ENCODE measurements around the gene CEND1.

GRCh38 chr11:831961-832528 is 42.2 kb upstream of the CEND1 start:
- TF ChIP-seq YY1 (IDR thresholded peaks at IDR 0.05; ENCODE audit: insufficient read depth, insufficient read length) (no peak), SUZ12 (IDR thresholded peaks at IDR 0.05; ENCODE audit: extremely low read depth, insufficient read depth, insufficient read length) (no peak)

Measured in NT2/D1 (cell line).